GM23338 (cell line): ENCODE measurements around the gene IDH2. TPM values are rescaled to one million over a fixed set of nuclear protein-coding genes. Genes with fewer than 3 reads are reported as not detected.
A peak's percentile ranks its signal among the peaks of the same experiment; 100 is the strongest.

Experiments
- ATAC-seq: fragments of 200-7000 bp; cut with Tn5 transposase; 3 replicates; pipeline ENCODE4 v1.9.1; 2020
- DNase-seq: peaks from one replicate; pipeline ENCODE4 v3.0.0-alpha.2; 2015; ENCODE audit warnings: low spot score
- H2AFZ ChIP-seq: fragments of 200-600 bp; sonication (generic); 2 replicates; pipeline ENCODE4 v1.8.0; 2016; ENCODE audit warnings: antibody characterized with exemption, mild to moderate bottlenecking, moderate library complexity
- H3F3A ChIP-seq: fragments of 200-600 bp; sonication (generic); replicated peaks from 2 replicates; pipeline ENCODE4 v1.8.0; 2017; ENCODE audit warnings: antibody characterized with exemption, mixed run types, low read depth
- H3K27ac ChIP-seq: fragments of 200-600 bp; sonication (generic); 2 replicates; pipeline ENCODE4 v1.6.1; 2016; ENCODE audit warnings: low read depth
- H3K27me3 ChIP-seq: fragments of 200-600 bp; sonication (generic); 2 replicates; pipeline ENCODE4 v1.8.0; 2016; ENCODE audit warnings: mild to moderate bottlenecking, mixed run types, moderate library complexity; ENCODE audit not compliant: insufficient read depth
- H3K36me3 ChIP-seq: fragments of 200-600 bp; sonication (generic); 2 replicates; pipeline ENCODE4 v1.8.0; 2016; ENCODE audit warnings: mild to moderate bottlenecking; ENCODE audit not compliant: insufficient read depth
- H3K4me1 ChIP-seq: fragments of 200-600 bp; sonication (generic); 2 replicates; pipeline ENCODE4 v1.8.0; 2016; ENCODE audit warnings: mild to moderate bottlenecking, moderate library complexity; ENCODE audit not compliant: insufficient read depth
- H3K4me2 ChIP-seq: fragments of 200-600 bp; sonication (generic); 2 replicates; pipeline ENCODE4 v1.7.1; 2017; ENCODE audit warnings: mixed run types
- H3K4me3 ChIP-seq: fragments of 200-600 bp; sonication (generic); 2 replicates; pipeline ENCODE4 v1.6.1; 2016; ENCODE audit warnings: mixed run types
- H3K79me2 ChIP-seq: fragments of 200-600 bp; sonication (generic); replicated peaks from 2 replicates; pipeline ENCODE4 v1.8.0; 2017; ENCODE audit warnings: mild to moderate bottlenecking; ENCODE audit not compliant: insufficient read depth
- H3K9me2 ChIP-seq: fragments of 200-600 bp; sonication (generic); 2 replicates; pipeline ENCODE4 v1.8.0; 2017; ENCODE audit not compliant: insufficient read depth
- H4K20me1 ChIP-seq: fragments of 200-600 bp; sonication (generic); replicated peaks from 2 replicates; pipeline ENCODE4 v1.8.0; 2017; ENCODE audit warnings: mild to moderate bottlenecking; ENCODE audit not compliant: insufficient read depth
- H3K27ac Mint-ChIP-seq: 2 replicates; pipeline ENCODE4 v1.8.0; 2020; ENCODE audit warnings: inconsistent platforms, mild to moderate bottlenecking, moderate library complexity, mixed read lengths
- H3K27me3 Mint-ChIP-seq: 3 replicates; pipeline ENCODE4 v1.8.0; 2022; ENCODE audit warnings: low read depth, mild to moderate bottlenecking, moderate library complexity, mixed read lengths, inconsistent platforms; ENCODE audit not compliant: insufficient read depth, poor library complexity
- H3K36me3 Mint-ChIP-seq: 3 replicates; pipeline ENCODE4 v1.8.0; 2021; ENCODE audit warnings: low read depth, mild to moderate bottlenecking, inconsistent platforms, moderate library complexity, mixed read lengths
- H3K4me1 Mint-ChIP-seq: 3 replicates; pipeline ENCODE4 v1.8.0; 2020; ENCODE audit warnings: mild to moderate bottlenecking, inconsistent platforms, mixed read lengths
- H3K4me3 Mint-ChIP-seq: 3 replicates; pipeline ENCODE4 v1.8.0; 2021; ENCODE audit warnings: moderate library complexity, mild to moderate bottlenecking, inconsistent platforms, mixed read lengths
- H3K9me3 Mint-ChIP-seq: 3 replicates; pipeline ENCODE4 v1.8.0; 2020; ENCODE audit warnings: moderate library complexity, mild to moderate bottlenecking, inconsistent platforms, mixed read lengths
- CREB1 ChIP-seq: fragments of 250-450 bp; sonication (Bioruptor Pico); IDR thresholded peaks from 2 replicates; pipeline ENCODE4 v1.5.0; 2020; ENCODE audit warnings: low read depth, mild to moderate bottlenecking, moderate library complexity
- EZH2 ChIP-seq: fragments of 200-600 bp; sonication (generic); IDR thresholded peaks from one replicate; pipeline ENCODE4 v1.8.0; 2017; ENCODE audit warnings: antibody characterized with exemption, mild to moderate bottlenecking, low read depth; ENCODE audit not compliant: unreplicated experiment
- EZH2phosphoT487 ChIP-seq: fragments of 200-600 bp; sonication (generic); IDR thresholded peaks from one replicate; pipeline ENCODE4 v1.8.1; 2018; ENCODE audit warnings: antibody characterized with exemption; ENCODE audit not compliant: unreplicated experiment
- JUNB ChIP-seq: IDR thresholded peaks from one replicate; pipeline ENCODE4 v1.6.1; 2016; ENCODE audit warnings: antibody characterized with exemption; ENCODE audit not compliant: unreplicated experiment
- NANOG ChIP-seq: IDR thresholded peaks from 2 replicates; pipeline ENCODE4 v1.6.1; 2016; ENCODE audit warnings: antibody characterized with exemption, borderline replicate concordance
- STAT1 ChIP-seq: IDR thresholded peaks from one replicate; pipeline ENCODE4 v1.6.1; 2016; ENCODE audit warnings: antibody characterized with exemption; ENCODE audit not compliant: unreplicated experiment
- ZNF114 ChIP-seq: fragments of 250-450 bp; sonication (Bioruptor Pico); IDR thresholded peaks from 2 replicates; pipeline ENCODE4 v1.5.0; 2020; ENCODE audit warnings: mild to moderate bottlenecking, moderate library complexity
- ZNF331 ChIP-seq: fragments of 250-450 bp; sonication (Bioruptor Pico); IDR thresholded peaks from 2 replicates; pipeline ENCODE4 v1.5.0; 2020; ENCODE audit warnings: low read depth, mild to moderate bottlenecking, moderate library complexity
- polyA plus RNA-seq: library from polyadenylated mRNA; unstranded; fragments of >200 nt; fragmentation: Nextera tagmentation; extraction: Ambion mirVana; gene quantifications from 2 replicates; pipeline ENCODE4 v1.2.1, GENCODE V29; 2016
- total RNA-seq: library from RNA; depleted of rRNA; stranded (reverse); fragments of >200 nt; shearing (Covaris generic); gene quantifications from 2 replicates; pipeline ENCODE4 v1.2.3, GENCODE V29; 2014
- TF ChIP-seq, protein P1 (sequence below): fragments of 250-450 bp; sonication (Bioruptor Pico); IDR thresholded peaks from 2 replicates; pipeline ENCODE4 v1.5.0; 2020; ENCODE audit warnings: mild to moderate bottlenecking, moderate library complexity
- TF ChIP-seq, protein P2 (sequence below): IDR thresholded peaks from 2 replicates; pipeline ENCODE4 v1.6.1; 2016; ENCODE audit warnings: antibody characterized with exemption
- TF ChIP-seq, protein P3 (sequence below), 2 experiments: fragments of 200-600 bp in 1 of 2; sonication (generic) in 1 of 2; conservative IDR thresholded peaks; 2 replicates each; pipeline versions ENCODE4 v1.5.1 to v1.6.1; 2016 to 2017; ENCODE audit warnings: antibody characterized with exemption in 2 of 2, low read depth in 2 of 2, mild to moderate bottlenecking in 2 of 2, moderate library complexity in 1 of 2

Gene IDH2
- total and polyA plus RNA-seq, 2 experiments from 2014 or later = 54.9 to 64.0 TPM

DNA sequence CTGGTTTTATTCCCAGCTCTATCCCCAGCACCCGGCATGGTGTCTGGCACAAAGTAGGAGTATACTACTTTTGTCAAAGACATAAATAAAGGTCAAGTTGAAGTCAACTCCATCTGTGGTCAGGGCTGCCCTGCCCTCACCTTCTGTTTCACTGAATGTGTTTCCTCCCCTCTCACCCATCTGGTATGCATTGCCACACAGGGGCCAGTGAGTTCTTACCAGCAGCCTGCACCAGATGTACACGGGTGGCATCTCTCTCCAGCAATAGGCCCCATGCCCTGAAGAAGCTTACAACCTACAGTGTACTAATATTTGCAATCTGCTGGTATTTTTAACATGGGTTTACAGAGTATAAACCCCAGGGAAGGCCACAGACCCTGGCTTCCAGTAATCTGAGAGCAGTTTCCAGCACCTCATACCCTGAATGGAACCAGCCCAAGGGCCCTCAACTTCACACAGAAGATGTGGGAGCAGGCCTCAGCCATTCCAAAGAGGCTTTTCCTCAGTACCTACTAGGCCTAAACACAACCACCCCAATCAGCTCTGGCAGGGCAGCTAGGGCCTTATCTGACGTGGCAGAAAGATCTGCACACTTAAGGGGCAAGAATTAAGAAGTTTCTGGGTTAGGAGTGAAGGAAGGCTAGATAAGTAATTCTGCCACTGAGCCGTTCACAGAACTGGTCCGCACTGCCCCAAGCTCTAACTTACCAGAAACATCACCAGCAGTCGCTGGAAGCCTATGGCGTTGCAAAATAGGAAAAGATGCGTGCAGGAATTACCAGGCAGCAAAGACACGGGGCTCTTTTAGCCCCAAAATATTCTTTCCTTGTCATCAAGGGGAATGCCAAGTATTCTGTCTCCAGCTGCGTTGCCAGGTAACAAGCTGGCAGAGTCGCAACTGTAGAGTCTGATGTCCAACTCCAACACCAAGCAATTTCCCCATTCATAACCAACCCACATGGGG lies 2.1 kb downstream of the IDH2 start:
- Histone ChIP-seq H3F3A (peaks cover 17% of the 10 kb centered on the region), H3K79me2 (peaks cover 5% of the 10 kb centered on the region), H3K4me2 (no peak overlapping the region), H3K27me3 (peaks cover 34% of the 10 kb centered on the region), H2AFZ (no peak overlapping the region), H3K27ac (no peak overlapping the region), H4K20me1 (peaks cover 17% of the 10 kb centered on the region), H3K9me2 (no peaks in the 10 kb centered on the region), H3K4me3 (no peak overlapping the region), H3K36me3 (no peaks in the 10 kb centered on the region), H3K4me1 (peaks cover 8% of the 10 kb centered on the region)
- ATAC-seq (no peak), DNase-seq (no peak)
- Mint-ChIP-seq H3K4me3 (peak overlapping the region; percentile 78; the same call in 2 of the 3 replicates), H3K27ac (no peak overlapping the region), H3K27me3 (peaks cover 25% of the 10 kb centered on the region), H3K36me3 (no peaks in the 10 kb centered on the region), H3K9me3 (no peaks in the 10 kb centered on the region; the same call in 2 of the 3 replicates), H3K4me1 (peaks cover 33% of the 10 kb centered on the region)
- no peak for TF ChIP-seq EZH2
- TF ChIP-seq, protein P1, sequence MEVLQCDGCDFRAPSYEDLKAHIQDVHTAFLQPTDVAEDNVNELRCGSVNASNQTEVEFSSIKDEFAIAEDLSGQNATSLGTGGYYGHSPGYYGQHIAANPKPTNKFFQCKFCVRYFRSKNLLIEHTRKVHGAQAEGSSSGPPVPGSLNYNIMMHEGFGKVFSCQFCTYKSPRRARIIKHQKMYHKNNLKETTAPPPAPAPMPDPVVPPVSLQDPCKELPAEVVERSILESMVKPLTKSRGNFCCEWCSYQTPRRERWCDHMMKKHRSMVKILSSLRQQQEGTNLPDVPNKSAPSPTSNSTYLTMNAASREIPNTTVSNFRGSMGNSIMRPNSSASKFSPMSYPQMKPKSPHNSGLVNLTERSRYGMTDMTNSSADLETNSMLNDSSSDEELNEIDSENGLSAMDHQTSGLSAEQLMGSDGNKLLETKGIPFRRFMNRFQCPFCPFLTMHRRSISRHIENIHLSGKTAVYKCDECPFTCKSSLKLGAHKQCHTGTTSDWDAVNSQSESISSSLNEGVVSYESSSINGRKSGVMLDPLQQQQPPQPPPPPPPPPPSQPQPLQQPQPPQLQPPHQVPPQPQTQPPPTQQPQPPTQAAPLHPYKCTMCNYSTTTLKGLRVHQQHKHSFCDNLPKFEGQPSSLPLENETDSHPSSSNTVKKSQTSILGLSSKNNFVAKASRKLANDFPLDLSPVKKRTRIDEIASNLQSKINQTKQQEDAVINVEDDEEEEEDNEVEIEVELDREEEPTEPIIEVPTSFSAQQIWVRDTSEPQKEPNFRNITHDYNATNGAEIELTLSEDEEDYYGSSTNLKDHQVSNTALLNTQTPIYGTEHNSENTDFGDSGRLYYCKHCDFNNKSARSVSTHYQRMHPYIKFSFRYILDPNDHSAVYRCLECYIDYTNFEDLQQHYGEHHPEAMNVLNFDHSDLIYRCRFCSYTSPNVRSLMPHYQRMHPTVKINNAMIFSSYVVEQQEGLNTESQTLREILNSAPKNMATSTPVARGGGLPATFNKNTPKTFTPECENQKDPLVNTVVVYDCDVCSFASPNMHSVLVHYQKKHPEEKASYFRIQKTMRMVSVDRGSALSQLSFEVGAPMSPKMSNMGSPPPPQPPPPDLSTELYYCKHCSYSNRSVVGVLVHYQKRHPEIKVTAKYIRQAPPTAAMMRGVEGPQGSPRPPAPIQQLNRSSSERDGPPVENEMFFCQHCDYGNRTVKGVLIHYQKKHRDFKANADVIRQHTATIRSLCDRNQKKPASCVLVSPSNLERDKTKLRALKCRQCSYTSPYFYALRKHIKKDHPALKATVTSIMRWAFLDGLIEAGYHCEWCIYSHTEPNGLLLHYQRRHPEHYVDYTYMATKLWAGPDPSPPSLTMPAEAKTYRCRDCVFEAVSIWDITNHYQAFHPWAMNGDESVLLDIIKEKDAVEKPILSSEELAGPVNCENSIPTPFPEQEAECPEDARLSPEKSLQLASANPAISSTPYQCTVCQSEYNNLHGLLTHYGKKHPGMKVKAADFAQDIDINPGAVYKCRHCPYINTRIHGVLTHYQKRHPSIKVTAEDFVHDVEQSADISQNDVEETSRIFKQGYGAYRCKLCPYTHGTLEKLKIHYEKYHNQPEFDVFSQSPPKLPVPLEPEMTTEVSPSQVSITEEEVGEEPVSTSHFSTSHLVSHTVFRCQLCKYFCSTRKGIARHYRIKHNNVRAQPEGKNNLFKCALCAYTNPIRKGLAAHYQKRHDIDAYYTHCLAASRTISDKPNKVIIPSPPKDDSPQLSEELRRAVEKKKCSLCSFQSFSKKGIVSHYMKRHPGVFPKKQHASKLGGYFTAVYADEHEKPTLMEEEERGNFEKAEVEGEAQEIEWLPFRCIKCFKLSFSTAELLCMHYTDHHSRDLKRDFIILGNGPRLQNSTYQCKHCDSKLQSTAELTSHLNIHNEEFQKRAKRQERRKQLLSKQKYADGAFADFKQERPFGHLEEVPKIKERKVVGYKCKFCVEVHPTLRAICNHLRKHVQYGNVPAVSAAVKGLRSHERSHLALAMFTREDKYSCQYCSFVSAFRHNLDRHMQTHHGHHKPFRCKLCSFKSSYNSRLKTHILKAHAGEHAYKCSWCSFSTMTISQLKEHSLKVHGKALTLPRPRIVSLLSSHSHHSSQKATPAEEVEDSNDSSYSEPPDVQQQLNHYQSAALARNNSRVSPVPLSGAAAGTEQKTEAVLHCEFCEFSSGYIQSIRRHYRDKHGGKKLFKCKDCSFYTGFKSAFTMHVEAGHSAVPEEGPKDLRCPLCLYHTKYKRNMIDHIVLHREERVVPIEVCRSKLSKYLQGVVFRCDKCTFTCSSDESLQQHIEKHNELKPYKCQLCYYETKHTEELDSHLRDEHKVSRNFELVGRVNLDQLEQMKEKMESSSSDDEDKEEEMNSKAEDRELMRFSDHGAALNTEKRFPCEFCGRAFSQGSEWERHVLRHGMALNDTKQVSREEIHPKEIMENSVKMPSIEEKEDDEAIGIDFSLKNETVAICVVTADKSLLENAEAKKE (CRISPR knock-in tag) = no peak
- no peak for TF ChIP-seq CREB1
- no peak for TF ChIP-seq JUNB
- TF ChIP-seq NANOG = no peak
- TF ChIP-seq, protein P2, sequence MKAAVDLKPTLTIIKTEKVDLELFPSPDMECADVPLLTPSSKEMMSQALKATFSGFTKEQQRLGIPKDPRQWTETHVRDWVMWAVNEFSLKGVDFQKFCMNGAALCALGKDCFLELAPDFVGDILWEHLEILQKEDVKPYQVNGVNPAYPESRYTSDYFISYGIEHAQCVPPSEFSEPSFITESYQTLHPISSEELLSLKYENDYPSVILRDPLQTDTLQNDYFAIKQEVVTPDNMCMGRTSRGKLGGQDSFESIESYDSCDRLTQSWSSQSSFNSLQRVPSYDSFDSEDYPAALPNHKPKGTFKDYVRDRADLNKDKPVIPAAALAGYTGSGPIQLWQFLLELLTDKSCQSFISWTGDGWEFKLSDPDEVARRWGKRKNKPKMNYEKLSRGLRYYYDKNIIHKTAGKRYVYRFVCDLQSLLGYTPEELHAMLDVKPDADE = no peak
- TF ChIP-seq ZNF331 (CRISPR knock-in tag) = no peak
- TF ChIP-seq ZNF114 (CRISPR knock-in tag) = no peak
- TF ChIP-seq EZH2phosphoT487 = no peak
- no peak for TF ChIP-seq STAT1
- TF ChIP-seq, protein P3, sequence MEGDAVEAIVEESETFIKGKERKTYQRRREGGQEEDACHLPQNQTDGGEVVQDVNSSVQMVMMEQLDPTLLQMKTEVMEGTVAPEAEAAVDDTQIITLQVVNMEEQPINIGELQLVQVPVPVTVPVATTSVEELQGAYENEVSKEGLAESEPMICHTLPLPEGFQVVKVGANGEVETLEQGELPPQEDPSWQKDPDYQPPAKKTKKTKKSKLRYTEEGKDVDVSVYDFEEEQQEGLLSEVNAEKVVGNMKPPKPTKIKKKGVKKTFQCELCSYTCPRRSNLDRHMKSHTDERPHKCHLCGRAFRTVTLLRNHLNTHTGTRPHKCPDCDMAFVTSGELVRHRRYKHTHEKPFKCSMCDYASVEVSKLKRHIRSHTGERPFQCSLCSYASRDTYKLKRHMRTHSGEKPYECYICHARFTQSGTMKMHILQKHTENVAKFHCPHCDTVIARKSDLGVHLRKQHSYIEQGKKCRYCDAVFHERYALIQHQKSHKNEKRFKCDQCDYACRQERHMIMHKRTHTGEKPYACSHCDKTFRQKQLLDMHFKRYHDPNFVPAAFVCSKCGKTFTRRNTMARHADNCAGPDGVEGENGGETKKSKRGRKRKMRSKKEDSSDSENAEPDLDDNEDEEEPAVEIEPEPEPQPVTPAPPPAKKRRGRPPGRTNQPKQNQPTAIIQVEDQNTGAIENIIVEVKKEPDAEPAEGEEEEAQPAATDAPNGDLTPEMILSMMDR (conservative IDR thresholded peaks at IDR 0.05; ENCODE audit: low read depth in 2 of 2) = no peak
